ENCODE data around the gene CLCN6. TPM values are rescaled to one million over a fixed set of nuclear protein-coding genes. Genes with fewer than 3 reads are reported as not detected.

CLCN6 gene
- total and polyA plus RNA-seq, 8 donors: 17.2 to 43.4 (median 20.7) TPM

DNA sequence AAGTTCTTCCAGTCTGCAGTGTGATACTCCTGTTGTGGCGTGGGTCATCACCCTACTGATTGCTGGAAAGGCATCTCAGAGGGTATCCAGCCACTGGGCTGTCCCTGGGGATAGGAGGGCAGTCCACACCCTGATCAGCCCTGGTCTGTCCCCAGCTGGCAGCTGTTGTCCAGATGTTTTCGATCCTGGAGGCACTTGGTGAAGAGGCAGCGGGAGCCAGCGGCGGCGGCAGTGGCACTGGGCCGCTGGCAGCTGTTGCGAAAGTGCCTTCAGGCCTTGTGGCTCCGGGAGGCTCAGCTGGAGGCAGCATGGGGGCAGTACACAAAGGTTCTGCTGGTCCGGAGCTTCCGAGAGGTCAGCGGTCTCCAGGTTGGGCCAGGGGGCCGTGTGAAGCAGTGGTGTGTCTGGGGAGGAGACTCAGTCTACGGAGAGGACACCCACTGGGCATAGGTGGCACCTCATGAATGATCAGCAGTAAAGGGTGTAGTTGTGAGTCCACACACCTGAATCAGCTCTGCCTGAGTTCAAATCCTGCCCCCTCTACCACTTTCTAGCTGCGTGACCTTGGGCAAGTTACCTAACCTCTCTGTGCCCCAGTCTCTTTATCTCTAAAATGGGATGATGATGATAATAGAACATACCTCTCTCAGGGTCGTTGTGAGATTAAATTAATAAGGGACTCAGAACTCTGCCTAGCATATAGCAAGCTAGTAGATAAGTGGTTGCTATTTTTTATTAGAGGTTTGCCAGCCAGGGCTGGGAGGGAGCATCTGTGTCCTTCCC is 37.9 kb upstream of the CLCN6 start:
- ATAC-seq (no peak), DNase-seq (no peak)
- Histone ChIP-seq H3K4me3 (no peak overlapping the region), H3K36me3 (no peaks in the 10 kb centered on the region), H3K4me1 (no peaks in the 10 kb centered on the region), H3K9me3 (no peaks in the 10 kb centered on the region), H3K27ac (no peak overlapping the region), H3K27me3 (peaks cover 0 to 3% of the 10 kb centered on the region in 2 donors)
- TF ChIP-seq, protein P1, sequence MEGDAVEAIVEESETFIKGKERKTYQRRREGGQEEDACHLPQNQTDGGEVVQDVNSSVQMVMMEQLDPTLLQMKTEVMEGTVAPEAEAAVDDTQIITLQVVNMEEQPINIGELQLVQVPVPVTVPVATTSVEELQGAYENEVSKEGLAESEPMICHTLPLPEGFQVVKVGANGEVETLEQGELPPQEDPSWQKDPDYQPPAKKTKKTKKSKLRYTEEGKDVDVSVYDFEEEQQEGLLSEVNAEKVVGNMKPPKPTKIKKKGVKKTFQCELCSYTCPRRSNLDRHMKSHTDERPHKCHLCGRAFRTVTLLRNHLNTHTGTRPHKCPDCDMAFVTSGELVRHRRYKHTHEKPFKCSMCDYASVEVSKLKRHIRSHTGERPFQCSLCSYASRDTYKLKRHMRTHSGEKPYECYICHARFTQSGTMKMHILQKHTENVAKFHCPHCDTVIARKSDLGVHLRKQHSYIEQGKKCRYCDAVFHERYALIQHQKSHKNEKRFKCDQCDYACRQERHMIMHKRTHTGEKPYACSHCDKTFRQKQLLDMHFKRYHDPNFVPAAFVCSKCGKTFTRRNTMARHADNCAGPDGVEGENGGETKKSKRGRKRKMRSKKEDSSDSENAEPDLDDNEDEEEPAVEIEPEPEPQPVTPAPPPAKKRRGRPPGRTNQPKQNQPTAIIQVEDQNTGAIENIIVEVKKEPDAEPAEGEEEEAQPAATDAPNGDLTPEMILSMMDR (IDR thresholded peaks at IDR 0.05): no peak
- intact Hi-C loops (cut with DNase I): no loop called here

DNA sequence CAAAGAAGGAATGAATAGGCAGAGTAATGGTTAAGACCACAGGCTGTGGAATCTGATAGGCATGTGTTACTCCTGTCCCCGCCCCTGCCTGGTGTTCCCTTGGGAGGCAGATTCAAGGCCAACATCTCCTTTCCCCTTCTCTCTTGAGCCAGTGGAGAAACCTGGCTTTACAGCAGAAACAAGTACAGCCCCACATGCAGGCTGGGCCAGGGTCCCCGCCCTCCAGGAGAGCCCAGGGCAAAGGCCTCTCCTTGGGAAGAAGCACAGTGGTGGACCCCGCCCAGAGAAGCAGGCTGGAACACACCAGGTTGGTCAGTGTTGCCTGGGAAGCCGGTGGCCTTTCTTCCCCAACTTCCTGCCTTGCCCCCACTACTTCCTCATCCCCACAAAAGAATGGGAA is 37.2 kb upstream of the CLCN6 start:
- H3K27me3 ChIP-seq: peaks cover 0 to 3% of the 10 kb centered on the region in 2 donors
- no peak overlapping the region for H3K4me3 ChIP-seq
- TF ChIP-seq, protein P1 (IDR thresholded peaks at IDR 0.05): no peak
- H3K27ac ChIP-seq: no peak overlapping the region
- no peaks in the 10 kb centered on the region for H3K36me3 ChIP-seq
- no peak for DNase-seq
- intact Hi-C loops (cut with DNase I): no loop called here
- no peaks in the 10 kb centered on the region for H3K4me1 ChIP-seq
- H3K9me3 ChIP-seq: no peaks in the 10 kb centered on the region
- no peak for ATAC-seq

DNA sequence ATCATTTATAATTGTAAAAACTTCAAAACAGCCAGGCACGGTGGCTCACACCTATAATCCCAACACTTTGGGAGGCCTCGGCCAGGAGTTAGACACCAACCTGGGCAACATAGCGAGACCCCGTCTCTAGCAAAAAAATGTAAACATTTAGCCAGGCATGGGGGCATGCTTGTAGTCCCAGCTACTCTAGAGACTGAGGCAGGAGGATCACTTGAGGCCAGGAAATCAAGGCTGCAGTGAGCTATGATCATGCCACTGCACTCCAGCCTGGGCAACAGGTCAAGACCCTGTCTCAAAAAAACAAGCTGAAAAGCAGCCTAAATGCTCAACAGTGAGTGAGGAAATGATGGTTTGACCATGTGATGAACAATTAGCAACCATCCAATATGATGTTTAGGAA is 36.7 kb upstream of the CLCN6 start:
- H3K27me3 ChIP-seq: peaks cover 0 to 3% of the 10 kb centered on the region in 2 donors
- no peak overlapping the region for H3K4me3 ChIP-seq
- DNase-seq (no peak), ATAC-seq (no peak)
- no peaks in the 10 kb centered on the region for H3K9me3 ChIP-seq
- H3K36me3 ChIP-seq: no peaks in the 10 kb centered on the region
- intact Hi-C loops (cut with DNase I): no loop called here
- H3K27ac ChIP-seq: no peak overlapping the region
- TF ChIP-seq, protein P1 (IDR thresholded peaks at IDR 0.05): no peak
- H3K4me1 ChIP-seq: no peaks in the 10 kb centered on the region

DNA sequence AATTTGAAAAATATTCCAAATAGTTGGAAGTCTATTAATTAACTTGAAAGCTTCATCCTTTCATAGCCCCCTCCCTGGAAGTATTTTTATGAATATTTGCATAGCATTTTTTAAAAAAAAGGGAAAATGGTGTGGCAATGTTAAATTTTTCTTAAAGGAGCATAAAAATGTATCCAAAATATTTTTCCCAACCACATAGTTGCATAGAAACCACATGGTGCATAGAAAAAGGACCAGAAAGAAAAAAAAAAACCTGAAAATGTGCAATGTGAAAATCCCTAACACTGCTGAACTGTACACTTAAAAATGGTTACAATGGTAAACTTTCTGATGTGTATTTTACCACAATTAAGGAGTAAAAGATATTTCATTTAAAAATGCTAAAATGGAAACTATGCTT is 36.0 kb upstream of the CLCN6 start:
- DNase-seq (no peak), ATAC-seq (no peak)
- Histone ChIP-seq H3K4me1 (no peaks in the 10 kb centered on the region), H3K36me3 (no peaks in the 10 kb centered on the region), H3K9me3 (no peaks in the 10 kb centered on the region), H3K27me3 (peaks cover 0 to 3% of the 10 kb centered on the region in 2 donors), H3K4me3 (no peak overlapping the region), H3K27ac (no peak overlapping the region)
- intact Hi-C loops (cut with DNase I): no loop called here
- TF ChIP-seq, protein P1 (IDR thresholded peaks at IDR 0.05): no peak

DNA sequence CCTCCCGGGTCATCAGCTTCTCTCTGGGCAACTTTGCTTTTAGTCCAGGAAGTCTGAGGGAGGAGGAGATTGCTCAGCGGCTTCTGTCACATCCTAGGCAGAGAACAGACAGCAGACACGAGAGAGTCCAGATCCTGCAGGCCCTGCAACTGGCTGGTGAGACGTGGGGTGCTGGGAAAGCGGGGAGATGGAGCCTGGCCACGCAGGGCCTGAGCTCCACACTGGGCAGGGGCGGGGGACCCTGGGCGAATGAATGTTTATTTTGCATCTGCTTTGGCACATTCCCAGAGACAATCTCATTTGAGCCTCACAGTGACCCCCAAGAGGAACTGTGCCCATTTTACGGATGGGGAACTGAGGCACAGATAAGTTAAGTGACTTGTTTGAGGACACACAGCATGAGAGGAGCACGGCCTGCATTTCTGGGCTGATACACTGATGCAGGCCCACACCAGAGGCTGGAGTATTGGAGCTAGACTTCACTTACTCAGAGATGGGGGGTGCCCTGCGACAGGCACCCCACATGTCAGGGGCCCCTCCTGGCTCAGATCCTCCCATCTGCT is 34.4 kb upstream of the CLCN6 start:
- TF ChIP-seq, protein P1 (IDR thresholded peaks at IDR 0.05): no peak
- intact Hi-C loops (cut with DNase I): no loop called here
- ATAC-seq (no peak), DNase-seq (peak in 1 of 4 donors; percentile 51)
- H3K4me1 ChIP-seq: no peaks in the 10 kb centered on the region
- no peaks in the 10 kb centered on the region for H3K9me3 ChIP-seq
- no peaks in the 10 kb centered on the region for H3K27me3 ChIP-seq
- no peak overlapping the region for H3K27ac ChIP-seq
- H3K4me3 ChIP-seq: no peak overlapping the region
- H3K36me3 ChIP-seq: no peaks in the 10 kb centered on the region
